Right lung (tissue), 5 donors: ENCODE data around the gene THADA. TPM values are rescaled to one million over a fixed set of nuclear protein-coding genes. Genes with fewer than 3 reads are reported as not detected.
A peak's percentile ranks its signal among the peaks of the same experiment; 100 is the strongest.

ENCODE experiments used
- DNase-seq, 2 donors: peaks; one replicate each; pipeline ENCODE4 v3.0.0-alpha.2; 2013
- polyA plus RNA-seq, 5 donors: library from polyadenylated mRNA; unstranded; fragments of 120-200 nt; gene quantifications; one replicate each; pipeline versions ENCODE4 v1.2.1 to v1.2.3, GENCODE V29; 2013; ENCODE audit warnings: inconsistent platforms in 1 of 5, low replicate concordance in 1 of 5; ENCODE audit not compliant: insufficient read length in 5 of 5, insufficient read depth in 1 of 5

The THADA gene
- polyA plus RNA-seq, 5 donors = 33.8 to 42.1 (median 36.6) TPM

- no peak for DNase-seq
These were observed 317.1 kb downstream of the THADA start for GRCh38 chr2:43278564-43279220.

GRCh38 chr2:43276962-43277391 is 318.9 kb downstream of the THADA start:
- peak; percentile 42 to 66 for DNase-seq

- DNase-seq = no peak
These were observed 319.4 kb downstream of the THADA start for GRCh38 chr2:43276266-43276941.

- no peak for DNase-seq
These were observed 321.1 kb downstream of the THADA start for GRCh38 chr2:43274721-43275120.

GRCh38 chr2:43274055-43274454 is 321.8 kb downstream of the THADA start:
- DNase-seq = no peak

GRCh38 chr2:43273529-43273928 is 322.3 kb downstream of the THADA start:
- no peak for DNase-seq

- DNase-seq = no peak
These were observed 324.8 kb downstream of the THADA start for GRCh38 chr2:43270930-43271615.

GRCh38 chr2:43270461-43270860 is 325.4 kb downstream of the THADA start:
- DNase-seq = no peak

GRCh38 chr2:43269706-43270105 is 326.1 kb downstream of the THADA start:
- peak in 1 of 2 donors; percentile 44 for DNase-seq

- no peak for DNase-seq
These were observed 326.7 kb downstream of the THADA start for GRCh38 chr2:43269074-43269572.

- no peak for DNase-seq
These were observed 327.5 kb downstream of the THADA start for GRCh38 chr2:43268066-43268953.

GRCh38 chr2:43267381-43267780 is 328.5 kb downstream of the THADA start:
- peak in 1 of 2 donors; percentile 45 for DNase-seq

- peak; percentile 74 to 86 for DNase-seq
These were observed 329.1 kb downstream of the THADA start for GRCh38 chr2:43266711-43267111.

- DNase-seq = peak in 1 of 2 donors; percentile 45
These were observed 330.4 kb downstream of the THADA start for GRCh38 chr2:43265421-43265820.

GRCh38 chr2:43265001-43265400 is 330.8 kb downstream of the THADA start:
- no peak for DNase-seq

- no peak for DNase-seq
These were observed 332.9 kb downstream of the THADA start for GRCh38 chr2:43262951-43263350.

GRCh38 chr2:43262239-43262638 is 333.6 kb downstream of the THADA start:
- DNase-seq = no peak

- no peak for DNase-seq
These were observed 336.3 kb downstream of the THADA start for GRCh38 chr2:43259512-43259911.

GRCh38 chr2:43258547-43259156 is 337.2 kb downstream of the THADA start:
- DNase-seq = no peak

GRCh38 chr2:43255296-43255910 is 340.4 kb downstream of the THADA start:
- peak in 1 of 2 donors; percentile 38 for DNase-seq

- no peak for DNase-seq
These were observed 341.5 kb downstream of the THADA start for GRCh38 chr2:43254331-43254730.
